Effector memory CD4-positive, alpha-beta T cell (primary cell): ENCODE results near the gene CSMD2.

Experiments
- DNase-seq, 3 donors: peaks; one replicate each; pipeline ENCODE4 v3.0.0-alpha.2; 2020
- H3K27ac ChIP-seq: 2 replicates; pipeline ENCODE4 v1.7.0; 2013; ENCODE audit warnings: mild to moderate bottlenecking, low read length, moderate library complexity; ENCODE audit not compliant: insufficient read depth, poor library complexity, severe bottlenecking
- H3K27me3 ChIP-seq: replicated peaks from 2 replicates; pipeline ENCODE4 v1.7.0; 2013; ENCODE audit warnings: mild to moderate bottlenecking, low read length; ENCODE audit not compliant: insufficient read depth, control insufficient read depth, poor library complexity, severe bottlenecking
- H3K36me3 ChIP-seq: 2 replicates; pipeline ENCODE4 v1.7.0; 2013; ENCODE audit warnings: mild to moderate bottlenecking, low read length, moderate library complexity; ENCODE audit not compliant: control insufficient read depth, insufficient read depth
- H3K4me1 ChIP-seq: 2 replicates; pipeline ENCODE4 v1.7.0; 2013; ENCODE audit warnings: low read length, mild to moderate bottlenecking; ENCODE audit not compliant: control insufficient read depth, insufficient read depth, poor library complexity, severe bottlenecking
- H3K4me3 ChIP-seq: 2 replicates; pipeline ENCODE4 v1.7.0; 2013; ENCODE audit warnings: low read length, low read depth, mild to moderate bottlenecking; ENCODE audit not compliant: insufficient read depth, poor library complexity, severe bottlenecking
- H3K9me3 ChIP-seq: 2 replicates; pipeline ENCODE4 v1.7.0; 2013; ENCODE audit warnings: mild to moderate bottlenecking, low read length, moderate library complexity; ENCODE audit not compliant: control insufficient read depth

The CSMD2 gene

GRCh38 chr1:33764149-33764548, 400.9 kb downstream of the CSMD2 start:
- DNase-seq = no peak
- Histone ChIP-seq H3K4me3 (no peak overlapping the region), H3K9me3 (no peaks in the 10 kb centered on the region), H3K4me1 (no peaks in the 10 kb centered on the region), H3K27ac (no peak overlapping the region), H3K27me3 (no peaks in the 10 kb centered on the region), H3K36me3 (no peaks in the 10 kb centered on the region)

- no peak overlapping the region for H3K27ac ChIP-seq
- no peaks in the 10 kb centered on the region for H3K9me3 ChIP-seq
- H3K4me3 ChIP-seq = no peak overlapping the region
- no peaks in the 10 kb centered on the region for H3K27me3 ChIP-seq
- H3K4me1 ChIP-seq = no peaks in the 10 kb centered on the region
- H3K36me3 ChIP-seq = no peaks in the 10 kb centered on the region
- no peak for DNase-seq
Observed at GRCh38 chr1:33763406-33763805, 401.6 kb downstream of the CSMD2 start.

- Histone ChIP-seq H3K9me3 (no peaks in the 10 kb centered on the region), H3K36me3 (no peaks in the 10 kb centered on the region), H3K27ac (no peak overlapping the region), H3K27me3 (no peaks in the 10 kb centered on the region), H3K4me3 (no peak overlapping the region), H3K4me1 (no peaks in the 10 kb centered on the region)
- DNase-seq = no peak
Observed at GRCh38 chr1:33762962-33763361, 402.1 kb downstream of the CSMD2 start.

DNA sequence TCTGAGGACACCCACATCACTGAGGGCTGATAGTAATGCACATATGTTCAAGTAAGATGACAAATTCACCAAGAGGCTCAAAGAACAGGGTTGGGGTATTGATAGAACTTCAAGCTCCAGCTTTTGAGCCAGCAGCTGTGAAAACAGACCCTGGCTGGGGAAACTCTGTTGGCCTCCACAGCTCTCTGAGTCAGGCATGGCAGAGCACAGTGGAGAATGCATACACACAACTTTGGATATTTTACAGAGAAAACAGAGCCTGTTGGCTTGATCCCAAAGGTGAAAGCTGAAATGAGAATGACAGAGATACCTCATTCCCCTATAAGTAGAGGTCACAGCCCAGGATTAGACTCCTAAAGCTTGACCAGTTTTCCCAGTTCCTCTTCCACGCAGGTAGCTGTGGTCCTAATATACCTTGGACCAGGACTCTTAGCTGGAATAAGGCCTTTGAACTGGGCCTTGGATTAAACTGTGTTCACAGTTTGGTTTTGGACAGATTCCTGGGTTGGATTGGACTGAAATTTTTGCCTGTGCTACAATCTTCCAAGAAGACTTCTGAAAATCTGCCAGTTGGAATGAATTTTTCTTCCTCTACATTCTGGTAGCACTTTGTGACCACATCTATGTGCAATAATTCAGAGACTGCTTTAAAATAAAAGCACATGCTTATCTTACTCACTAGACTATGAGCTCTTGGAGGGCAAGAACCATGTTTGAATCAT, 402.8 kb downstream of the CSMD2 start:
- no peak for DNase-seq
- no peaks in the 10 kb centered on the region for H3K27me3 ChIP-seq
- no peak overlapping the region for H3K27ac ChIP-seq
- H3K9me3 ChIP-seq = no peaks in the 10 kb centered on the region
- H3K36me3 ChIP-seq = no peaks in the 10 kb centered on the region
- H3K4me3 ChIP-seq = no peak overlapping the region
- no peaks in the 10 kb centered on the region for H3K4me1 ChIP-seq

- no peaks in the 10 kb centered on the region for H3K27me3 ChIP-seq
- DNase-seq = no peak
- H3K4me3 ChIP-seq = no peak overlapping the region
- no peak overlapping the region for H3K27ac ChIP-seq
- no peaks in the 10 kb centered on the region for H3K36me3 ChIP-seq
- H3K9me3 ChIP-seq = no peaks in the 10 kb centered on the region
- no peaks in the 10 kb centered on the region for H3K4me1 ChIP-seq
Observed at GRCh38 chr1:33758698-33759097, 406.3 kb downstream of the CSMD2 start.

GRCh38 chr1:33753087-33753856, 411.8 kb downstream of the CSMD2 start:
- Histone ChIP-seq H3K4me3 (no peak overlapping the region), H3K4me1 (no peaks in the 10 kb centered on the region), H3K9me3 (no peaks in the 10 kb centered on the region), H3K27ac (no peak overlapping the region), H3K36me3 (no peaks in the 10 kb centered on the region), H3K27me3 (no peaks in the 10 kb centered on the region)
- DNase-seq = no peak

DNA sequence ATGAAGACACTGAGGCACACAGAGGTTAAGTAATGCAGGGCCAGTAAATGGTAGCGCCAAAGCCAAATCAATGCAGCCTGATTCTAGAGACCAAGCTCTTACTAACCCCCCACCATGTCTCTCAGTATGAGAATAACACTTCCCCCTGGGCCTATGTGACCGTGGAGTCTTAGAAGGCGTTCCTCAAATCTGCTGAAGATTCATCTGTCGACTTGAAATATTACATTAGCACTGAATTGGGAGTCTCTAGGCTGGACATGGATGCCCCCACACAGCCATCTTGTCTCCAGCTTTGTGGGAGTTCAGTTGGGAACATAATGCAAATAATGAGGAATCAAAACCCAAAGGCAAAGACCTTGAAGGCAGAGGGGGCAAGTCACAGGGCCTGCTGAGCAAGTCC, 419.1 kb downstream of the CSMD2 start:
- Histone ChIP-seq H3K4me1 (no peaks in the 10 kb centered on the region), H3K27ac (no peak overlapping the region), H3K4me3 (no peak overlapping the region), H3K36me3 (no peaks in the 10 kb centered on the region), H3K9me3 (no peaks in the 10 kb centered on the region), H3K27me3 (no peaks in the 10 kb centered on the region)
- DNase-seq = no peak

DNA sequence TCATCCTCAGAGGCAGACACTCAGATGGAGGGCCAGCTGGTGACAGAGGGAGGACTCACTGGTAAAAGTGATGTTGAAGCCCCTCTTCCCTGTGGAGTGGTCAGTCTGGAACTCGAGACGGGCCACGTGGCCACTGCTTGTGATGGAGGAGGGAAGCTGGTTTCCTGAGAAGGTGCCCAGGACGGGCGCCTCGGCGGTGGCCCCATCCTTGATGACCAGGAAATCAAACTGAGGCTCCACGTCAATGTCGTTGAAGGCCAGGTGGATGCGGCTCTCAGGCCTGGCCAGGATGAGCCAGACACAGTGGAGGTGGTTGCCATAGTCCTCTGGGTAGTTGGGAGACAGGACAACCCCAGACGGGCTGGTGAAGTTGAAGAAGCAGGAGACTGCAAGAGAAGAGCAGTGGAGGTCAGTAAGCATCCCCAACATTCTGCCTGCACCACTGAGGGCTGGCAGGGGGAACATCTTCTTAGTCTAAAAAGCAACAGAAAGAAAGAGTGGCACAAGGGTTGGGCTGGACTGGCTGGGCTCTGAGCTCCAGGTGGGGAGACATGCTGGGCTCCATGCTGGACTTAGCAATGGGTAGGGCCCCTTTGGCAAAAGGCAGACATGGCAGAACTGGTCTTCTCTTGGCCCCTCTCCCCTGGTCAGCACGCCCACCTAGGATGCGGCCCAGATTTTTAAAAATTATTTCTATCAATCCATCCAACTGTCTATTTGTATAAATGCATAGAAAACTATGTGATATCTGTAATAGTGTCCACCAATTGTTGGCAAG, 421.6 kb downstream of the CSMD2 start:
- Histone ChIP-seq H3K36me3 (no peaks in the 10 kb centered on the region), H3K9me3 (no peaks in the 10 kb centered on the region), H3K4me3 (no peak overlapping the region), H3K4me1 (no peaks in the 10 kb centered on the region), H3K27me3 (no peaks in the 10 kb centered on the region), H3K27ac (no peak overlapping the region)
- DNase-seq = no peak

GRCh38 chr1:33742663-33743062, 422.4 kb downstream of the CSMD2 start:
- no peak for DNase-seq
- no peak overlapping the region for H3K4me3 ChIP-seq
- no peaks in the 10 kb centered on the region for H3K4me1 ChIP-seq
- H3K27ac ChIP-seq = no peak overlapping the region
- no peaks in the 10 kb centered on the region for H3K9me3 ChIP-seq
- no peaks in the 10 kb centered on the region for H3K27me3 ChIP-seq
- no peaks in the 10 kb centered on the region for H3K36me3 ChIP-seq

- no peak overlapping the region for H3K27ac ChIP-seq
- no peak overlapping the region for H3K4me3 ChIP-seq
Observed at GRCh38 chr1:33741749-33742148, 423.3 kb downstream of the CSMD2 start.

More at GRCh38 chr1:33741749-33742148, 423.3 kb downstream of the CSMD2 start:
- no peaks in the 10 kb centered on the region for H3K36me3 ChIP-seq
- no peak for DNase-seq
- H3K4me1 ChIP-seq = no peaks in the 10 kb centered on the region
- H3K9me3 ChIP-seq = no peaks in the 10 kb centered on the region
- H3K27me3 ChIP-seq = no peaks in the 10 kb centered on the region
